OCI-LY3 (cell line): Measurements from ENCODE around the gene LACTBL1.

Experiments used
- H2AFZ ChIP-seq: fragments of 200-600, 300-600 bp; shearing (Covaris generic); 2 replicates; pipeline ENCODE4 v1.6.0; 2014; ENCODE audit warnings: antibody characterized with exemption, low read depth, low read length
- H3K27ac ChIP-seq: fragments of 200-600, 300-600 bp; sonication (generic); 2 replicates; pipeline ENCODE4 v1.5.1; 2014; ENCODE audit warnings: mild to moderate bottlenecking, low read length, moderate library complexity, mixed read lengths
- H3K27me3 ChIP-seq: fragments of 200-600, 300-600 bp; sonication (generic); 2 replicates; pipeline ENCODE4 v1.6.1; 2014; ENCODE audit warnings: low read depth, low read length, mixed read lengths
- H3K36me3 ChIP-seq: fragments of 200-600, 300-600 bp; sonication (generic); replicated peaks from 2 replicates; pipeline ENCODE3; 2014; ENCODE audit warnings: low read depth, low read length, mixed read lengths
- H3K4me1 ChIP-seq: fragments of 300-600, 200-600 bp; sonication (generic); 2 replicates; pipeline ENCODE4 v1.6.1; 2014; ENCODE audit warnings: low read length, mixed read lengths
- H3K4me2 ChIP-seq: fragments of 200-600, 300-600 bp; sonication (generic); 2 replicates; pipeline ENCODE4 v1.6.1; 2014; ENCODE audit warnings: low read length, mixed read lengths
- H3K4me3 ChIP-seq: fragments of 300-600, 200-600 bp; sonication (generic); 2 replicates; pipeline ENCODE4 v1.5.1; 2014; ENCODE audit warnings: antibody characterized with exemption, mild to moderate bottlenecking, low read length, moderate library complexity
- H3K79me2 ChIP-seq: fragments of 300-600, 200-600 bp; shearing (Covaris generic); 2 replicates; pipeline ENCODE4 v1.6.1; 2014; ENCODE audit warnings: mild to moderate bottlenecking, low read length, mixed read lengths
- H3K9ac ChIP-seq: fragments of 300-600, 200-600 bp; shearing (Covaris generic); 2 replicates; pipeline ENCODE4 v1.6.0; 2014; ENCODE audit warnings: mild to moderate bottlenecking, low read length, moderate library complexity
- H3K9me3 ChIP-seq: fragments of 200-600, 300-600 bp; shearing (Covaris generic); 2 replicates; pipeline ENCODE4 v1.6.1; 2014; ENCODE audit warnings: low read length, mixed read lengths; ENCODE audit not compliant: insufficient read depth
- H4K20me1 ChIP-seq: fragments of 200-600, 300-600 bp; sonication (generic); 2 replicates; pipeline ENCODE4 v1.6.1; 2016; ENCODE audit warnings: low read length, mixed read lengths; ENCODE audit not compliant: insufficient read depth
- EZH2phosphoT487 ChIP-seq: fragments of 200-600 bp; shearing (Covaris generic); IDR thresholded peaks from 2 replicates; pipeline ENCODE4 v1.6.1; 2018; ENCODE audit warnings: antibody characterized with exemption, mixed run types, low read depth
- TF ChIP-seq, protein P1 (sequence below): fragments of 200-600, 300-600 bp; sonication (generic); IDR thresholded peaks from 2 replicates; pipeline ENCODE4 v1.5.1; 2014; ENCODE audit warnings: antibody characterized with exemption, low read length, low read depth

The LACTBL1 gene

DNA sequence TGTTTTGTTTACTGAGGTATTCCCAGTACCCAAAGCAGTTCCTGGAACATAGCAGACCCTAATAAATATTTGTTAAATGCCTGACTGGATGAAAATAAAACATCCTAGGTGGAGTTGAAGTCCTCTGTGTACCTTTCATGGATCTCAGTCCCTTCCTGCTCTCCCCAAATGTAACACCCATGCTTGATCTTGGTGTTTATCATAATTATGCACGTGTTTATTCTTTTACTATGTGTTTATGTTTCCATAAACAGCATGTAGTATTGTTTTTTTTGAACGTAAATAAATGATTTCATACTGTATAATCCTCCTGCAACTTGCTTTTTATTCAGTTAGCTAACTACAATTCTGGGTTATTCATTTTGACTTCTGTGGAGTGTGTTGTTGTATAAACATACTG is 4.8 kb downstream of the LACTBL1 start:
- Histone ChIP-seq H3K27me3 (peaks cover 18% of the 10 kb centered on the region; the same call in 1 of the 2 replicates), H3K36me3 (no peaks in the 10 kb centered on the region), H3K4me2 (no peak overlapping the region), H3K9ac (no peak overlapping the region), H3K9me3 (no peaks in the 10 kb centered on the region), H3K79me2 (no peaks in the 10 kb centered on the region), H3K4me3 (no peak overlapping the region), H3K27ac (no peak overlapping the region), H3K4me1 (peaks cover 10% of the 10 kb centered on the region), H4K20me1 (no peaks in the 10 kb centered on the region), H2AFZ (no peak overlapping the region)
- TF ChIP-seq EZH2phosphoT487, result no peak
- TF ChIP-seq, protein P1, sequence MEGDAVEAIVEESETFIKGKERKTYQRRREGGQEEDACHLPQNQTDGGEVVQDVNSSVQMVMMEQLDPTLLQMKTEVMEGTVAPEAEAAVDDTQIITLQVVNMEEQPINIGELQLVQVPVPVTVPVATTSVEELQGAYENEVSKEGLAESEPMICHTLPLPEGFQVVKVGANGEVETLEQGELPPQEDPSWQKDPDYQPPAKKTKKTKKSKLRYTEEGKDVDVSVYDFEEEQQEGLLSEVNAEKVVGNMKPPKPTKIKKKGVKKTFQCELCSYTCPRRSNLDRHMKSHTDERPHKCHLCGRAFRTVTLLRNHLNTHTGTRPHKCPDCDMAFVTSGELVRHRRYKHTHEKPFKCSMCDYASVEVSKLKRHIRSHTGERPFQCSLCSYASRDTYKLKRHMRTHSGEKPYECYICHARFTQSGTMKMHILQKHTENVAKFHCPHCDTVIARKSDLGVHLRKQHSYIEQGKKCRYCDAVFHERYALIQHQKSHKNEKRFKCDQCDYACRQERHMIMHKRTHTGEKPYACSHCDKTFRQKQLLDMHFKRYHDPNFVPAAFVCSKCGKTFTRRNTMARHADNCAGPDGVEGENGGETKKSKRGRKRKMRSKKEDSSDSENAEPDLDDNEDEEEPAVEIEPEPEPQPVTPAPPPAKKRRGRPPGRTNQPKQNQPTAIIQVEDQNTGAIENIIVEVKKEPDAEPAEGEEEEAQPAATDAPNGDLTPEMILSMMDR, result no peak

DNA sequence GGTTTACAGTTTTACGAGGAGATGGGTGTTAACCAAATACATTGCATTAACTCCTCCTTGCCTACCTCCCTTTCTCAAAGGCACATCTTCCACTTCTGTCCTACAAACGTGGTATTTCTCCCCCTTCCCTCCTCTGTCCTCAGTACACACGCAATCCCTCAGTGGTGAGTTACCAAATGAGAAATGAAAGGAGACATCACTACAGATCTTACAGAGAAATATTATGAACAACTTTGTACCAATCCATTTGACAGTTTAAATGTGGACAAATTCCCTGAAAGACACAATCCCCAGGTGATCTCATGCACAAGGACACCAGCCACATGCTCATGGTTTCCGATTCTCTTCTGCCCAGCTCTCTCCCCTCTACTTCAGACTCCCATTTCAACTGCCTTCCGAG is 6.4 kb downstream of the LACTBL1 start:
- Histone ChIP-seq H4K20me1 (no peaks in the 10 kb centered on the region), H3K9me3 (no peaks in the 10 kb centered on the region), H2AFZ (no peak overlapping the region), H3K27me3 (peaks cover 18% of the 10 kb centered on the region; the same call in 1 of the 2 replicates), H3K9ac (no peak overlapping the region), H3K4me1 (peaks cover 7% of the 10 kb centered on the region; the same call in 1 of the 2 replicates), H3K36me3 (no peaks in the 10 kb centered on the region), H3K4me3 (no peak overlapping the region), H3K4me2 (no peak overlapping the region), H3K79me2 (no peaks in the 10 kb centered on the region), H3K27ac (no peak overlapping the region)
- TF ChIP-seq, protein P1, result no peak
- TF ChIP-seq EZH2phosphoT487, result no peak

DNA sequence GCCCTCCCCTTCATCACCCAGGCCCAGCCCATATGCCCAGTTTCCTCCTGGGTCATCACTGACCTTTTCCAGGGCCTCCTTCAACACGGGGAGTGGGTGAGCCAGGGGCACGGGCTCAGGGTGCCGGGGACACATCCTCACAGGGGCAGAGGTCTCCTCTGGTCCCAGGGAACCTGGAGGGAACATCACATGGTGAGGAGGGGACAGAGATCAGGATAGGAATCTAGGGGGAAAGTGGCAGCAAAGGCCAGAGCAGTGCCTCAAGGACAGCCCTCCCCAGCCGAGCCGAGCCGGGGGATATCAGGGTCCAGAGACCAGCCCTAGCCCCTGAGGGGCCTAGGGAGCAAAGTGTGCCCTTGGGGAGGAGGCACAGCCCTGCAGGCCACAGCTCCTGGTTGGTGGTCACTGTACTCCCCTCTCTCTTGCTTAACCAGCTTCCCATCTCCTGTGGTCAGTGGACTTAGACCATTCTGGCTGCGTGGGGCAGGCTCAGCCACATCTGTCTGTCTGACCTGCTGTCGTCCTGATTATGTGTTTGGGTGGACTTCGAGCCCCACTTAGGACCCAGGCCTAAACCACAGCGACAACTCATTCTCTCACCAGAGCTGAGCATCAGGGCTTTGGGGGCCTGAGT is 9.5 kb downstream of the LACTBL1 start:
- no peak overlapping the region for H2AFZ ChIP-seq
- H4K20me1 ChIP-seq, result no peaks in the 10 kb centered on the region
- H3K27ac ChIP-seq, result no peak overlapping the region
- peaks cover 5% of the 10 kb centered on the region; the same call in 1 of the 2 replicates for H3K27me3 ChIP-seq
- no peaks in the 10 kb centered on the region for H3K79me2 ChIP-seq
- no peaks in the 10 kb centered on the region for H3K9me3 ChIP-seq
- H3K4me2 ChIP-seq, result no peak overlapping the region
- no peak overlapping the region for H3K4me3 ChIP-seq
- H3K9ac ChIP-seq, result no peak overlapping the region
- TF ChIP-seq, protein P1, result no peak
- TF ChIP-seq EZH2phosphoT487, result no peak
- H3K36me3 ChIP-seq, result no peaks in the 10 kb centered on the region
- peaks cover 7% of the 10 kb centered on the region; the same call in 1 of the 2 replicates for H3K4me1 ChIP-seq

DNA sequence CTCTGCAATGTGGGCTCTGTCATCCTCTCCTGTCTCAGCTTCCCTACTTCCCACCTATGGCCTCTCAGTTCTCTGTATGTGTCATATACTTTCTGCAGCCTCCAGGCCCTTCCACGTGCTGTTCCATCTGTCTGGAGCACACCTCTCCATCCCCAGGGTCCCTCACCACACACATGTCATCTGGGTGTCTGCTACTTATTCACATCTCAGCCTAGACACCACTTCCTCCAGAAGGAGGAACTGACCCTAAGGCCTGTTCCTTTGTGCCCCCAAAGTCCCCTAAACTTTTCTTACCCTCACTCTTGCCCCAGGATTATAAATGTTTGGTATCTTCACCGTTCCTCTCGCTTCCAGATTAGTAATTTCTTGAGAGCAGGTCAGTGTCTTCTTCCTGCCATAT is 10.1 kb downstream of the LACTBL1 start:
- Histone ChIP-seq H4K20me1 (no peaks in the 10 kb centered on the region), H3K4me3 (no peak overlapping the region), H3K9me3 (no peaks in the 10 kb centered on the region), H2AFZ (no peak overlapping the region), H3K27me3 (no peaks in the 10 kb centered on the region), H3K4me1 (peaks cover 7% of the 10 kb centered on the region; the same call in 1 of the 2 replicates), H3K27ac (no peak overlapping the region), H3K79me2 (no peaks in the 10 kb centered on the region), H3K9ac (no peak overlapping the region), H3K36me3 (no peaks in the 10 kb centered on the region), H3K4me2 (no peak overlapping the region)
- TF ChIP-seq EZH2phosphoT487, result no peak
- TF ChIP-seq, protein P1, result no peak
